LNCaP clone FGC (cell line): ENCODE results near the gene OTOP2.
A peak's percentile ranks its signal among the peaks of the same experiment; 100 is the strongest.
"Not testable (repeated sequence)": the region's sequence is repeated elsewhere in the genome, so short reads cannot be mapped to it uniquely, and the experiment has no call there.

Experiments
- DNase-seq: peaks from one replicate; pipeline ENCODE4 v3.0.0-alpha.2; 2011; ENCODE audit warnings: low read depth
- H3K4me3 ChIP-seq: 2 replicates; pipeline ENCODE4 v1.5.1; 2011; ENCODE audit warnings: mild to moderate bottlenecking, low read depth, low read length, control low read depth
- TF ChIP-seq, protein P1 (sequence below): IDR thresholded peaks from 2 replicates; pipeline ENCODE4 v1.5.1; 2012; ENCODE audit warnings: mild to moderate bottlenecking; ENCODE audit not compliant: control insufficient read depth, insufficient read depth; ENCODE audit errors: extremely low read depth

Gene OTOP2

DNA sequence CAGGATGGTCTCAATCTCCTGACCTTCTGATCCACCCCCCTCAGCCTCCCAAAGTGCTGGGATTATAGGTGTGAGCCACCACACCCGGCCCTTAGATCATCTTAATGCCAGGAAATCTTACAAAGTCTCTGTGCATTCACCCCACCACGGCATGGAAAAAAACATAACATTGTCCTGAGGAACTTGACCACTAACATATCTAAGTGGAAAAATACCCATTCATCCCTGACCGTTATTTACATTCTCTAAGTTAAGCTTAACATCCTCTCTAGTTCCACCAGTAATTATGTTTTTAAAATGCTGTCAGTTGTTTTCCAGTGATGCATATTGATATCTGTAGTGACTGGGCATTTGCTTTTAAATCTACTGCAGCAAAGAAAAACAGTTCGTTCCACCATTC lies 51.9 kb downstream of the OTOP2 start:
- H3K4me3 ChIP-seq = no peak overlapping the region
- TF ChIP-seq, protein P1, sequence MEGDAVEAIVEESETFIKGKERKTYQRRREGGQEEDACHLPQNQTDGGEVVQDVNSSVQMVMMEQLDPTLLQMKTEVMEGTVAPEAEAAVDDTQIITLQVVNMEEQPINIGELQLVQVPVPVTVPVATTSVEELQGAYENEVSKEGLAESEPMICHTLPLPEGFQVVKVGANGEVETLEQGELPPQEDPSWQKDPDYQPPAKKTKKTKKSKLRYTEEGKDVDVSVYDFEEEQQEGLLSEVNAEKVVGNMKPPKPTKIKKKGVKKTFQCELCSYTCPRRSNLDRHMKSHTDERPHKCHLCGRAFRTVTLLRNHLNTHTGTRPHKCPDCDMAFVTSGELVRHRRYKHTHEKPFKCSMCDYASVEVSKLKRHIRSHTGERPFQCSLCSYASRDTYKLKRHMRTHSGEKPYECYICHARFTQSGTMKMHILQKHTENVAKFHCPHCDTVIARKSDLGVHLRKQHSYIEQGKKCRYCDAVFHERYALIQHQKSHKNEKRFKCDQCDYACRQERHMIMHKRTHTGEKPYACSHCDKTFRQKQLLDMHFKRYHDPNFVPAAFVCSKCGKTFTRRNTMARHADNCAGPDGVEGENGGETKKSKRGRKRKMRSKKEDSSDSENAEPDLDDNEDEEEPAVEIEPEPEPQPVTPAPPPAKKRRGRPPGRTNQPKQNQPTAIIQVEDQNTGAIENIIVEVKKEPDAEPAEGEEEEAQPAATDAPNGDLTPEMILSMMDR = no peak
- DNase-seq = no peak

DNA sequence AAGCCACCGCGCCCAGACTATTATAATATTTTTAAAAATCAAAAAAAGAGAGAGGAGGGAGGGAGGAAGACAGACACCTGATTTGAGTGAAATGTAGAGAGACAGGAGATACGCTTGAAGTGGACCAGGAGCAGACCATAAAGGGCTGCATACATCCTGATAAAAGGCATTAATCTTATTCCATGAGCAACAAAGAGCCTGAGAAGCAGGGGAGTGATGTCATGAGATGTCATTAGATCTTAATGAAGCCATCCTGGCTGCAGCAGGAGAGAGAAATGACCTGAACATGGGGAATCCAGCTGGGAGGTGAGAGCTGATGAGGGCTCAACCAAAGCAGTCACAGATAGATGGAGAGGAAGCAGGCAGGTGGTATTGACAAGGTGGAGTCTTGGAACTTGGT lies 53.7 kb downstream of the OTOP2 start:
- no peak overlapping the region for H3K4me3 ChIP-seq
- no peak for DNase-seq
- TF ChIP-seq, protein P1 = no peak

DNA sequence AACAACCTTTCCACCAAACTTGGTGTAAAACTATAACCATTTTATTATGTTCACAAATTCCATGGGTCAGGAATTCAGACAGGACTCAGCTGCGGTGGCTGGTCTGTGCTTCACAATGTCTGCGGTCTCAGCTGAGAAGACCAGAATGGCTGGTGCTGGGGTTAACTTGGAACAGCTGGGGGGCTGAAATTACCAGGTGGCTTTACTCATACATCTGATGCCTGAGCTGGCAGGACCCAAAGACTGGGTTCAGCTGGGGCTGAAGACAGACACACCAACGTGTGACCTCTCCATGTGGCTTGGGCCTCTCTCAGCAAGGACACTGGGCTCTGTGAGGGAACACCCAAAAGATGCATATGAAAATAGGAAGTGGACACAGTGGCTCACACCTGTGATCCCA lies 54.2 kb downstream of the OTOP2 start:
- DNase-seq = no peak
- TF ChIP-seq, protein P1 = no peak
- no peak overlapping the region for H3K4me3 ChIP-seq

DNA sequence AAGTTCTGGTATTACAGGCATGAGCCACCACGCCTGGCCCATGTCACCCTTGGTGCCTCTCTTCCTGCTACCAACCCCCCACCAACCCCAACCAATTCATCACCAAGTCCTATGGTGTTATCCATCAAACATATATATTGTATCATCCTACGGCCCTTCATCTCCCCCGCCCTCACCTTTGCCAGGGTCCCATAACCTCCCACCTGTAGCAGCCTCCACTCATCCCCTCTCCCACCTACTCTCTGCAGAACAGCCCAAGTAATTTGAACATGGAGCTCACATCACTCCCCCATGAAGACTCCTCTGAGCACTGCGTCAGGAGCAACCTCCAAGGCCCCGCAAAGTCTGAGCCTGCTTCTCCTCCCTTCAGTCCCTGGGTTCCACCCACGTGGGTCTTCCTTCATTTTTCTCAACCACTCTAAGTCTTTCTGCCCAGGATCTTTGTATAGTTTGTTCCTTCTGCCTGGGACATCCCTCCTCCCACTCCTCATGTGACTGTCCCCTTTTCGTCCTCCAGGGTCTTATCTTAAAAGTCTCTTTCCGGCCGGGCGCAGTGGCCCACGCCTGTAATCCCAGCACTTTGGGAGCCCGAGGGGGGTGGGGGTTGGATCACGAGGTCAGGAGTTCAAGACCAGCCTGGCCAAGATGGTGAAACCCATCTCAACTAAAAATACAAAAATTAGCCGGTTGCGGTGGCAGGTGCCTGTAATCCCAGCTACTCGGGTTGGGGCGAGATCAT lies 55.5 kb downstream of the OTOP2 start:
- no peak overlapping the region for H3K4me3 ChIP-seq
- no peak for DNase-seq
- TF ChIP-seq, protein P1 = no peak

DNA sequence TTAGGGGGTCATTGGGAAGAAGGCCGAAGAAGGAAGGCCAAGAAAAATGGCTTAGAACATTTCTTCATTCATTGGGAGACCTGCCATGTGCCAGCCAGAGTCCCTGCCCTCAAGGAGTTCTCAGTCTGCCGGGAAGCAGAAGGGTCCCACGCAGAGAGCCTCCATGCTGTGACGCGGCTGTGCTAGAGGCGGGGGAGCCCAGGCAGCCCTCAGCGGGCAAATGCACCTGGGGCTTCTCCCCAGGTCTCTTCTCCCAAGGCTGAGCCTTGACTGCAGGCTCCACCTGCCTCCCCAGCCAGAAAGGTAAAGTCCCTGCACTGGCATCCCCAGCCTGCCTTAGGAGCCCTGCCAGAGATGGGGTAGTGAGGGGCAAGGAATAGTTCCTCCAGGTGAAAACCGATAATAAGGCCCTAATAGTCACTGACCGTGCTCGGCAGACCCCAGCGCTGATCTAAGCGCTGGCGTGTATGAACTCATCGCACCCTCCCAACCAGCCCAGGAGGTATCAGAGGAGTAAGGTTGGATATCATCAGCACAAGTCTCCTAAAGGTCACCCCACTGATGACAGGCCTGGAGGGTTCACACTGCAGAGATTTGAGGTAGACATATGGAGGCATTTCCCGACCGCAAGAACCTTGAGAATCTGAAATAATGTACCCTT lies 57.4 kb downstream of the OTOP2 start:
- TF ChIP-seq, protein P1 = no peak
- peak overlapping the region; percentile 59 for H3K4me3 ChIP-seq
- DNase-seq = no peak

DNA sequence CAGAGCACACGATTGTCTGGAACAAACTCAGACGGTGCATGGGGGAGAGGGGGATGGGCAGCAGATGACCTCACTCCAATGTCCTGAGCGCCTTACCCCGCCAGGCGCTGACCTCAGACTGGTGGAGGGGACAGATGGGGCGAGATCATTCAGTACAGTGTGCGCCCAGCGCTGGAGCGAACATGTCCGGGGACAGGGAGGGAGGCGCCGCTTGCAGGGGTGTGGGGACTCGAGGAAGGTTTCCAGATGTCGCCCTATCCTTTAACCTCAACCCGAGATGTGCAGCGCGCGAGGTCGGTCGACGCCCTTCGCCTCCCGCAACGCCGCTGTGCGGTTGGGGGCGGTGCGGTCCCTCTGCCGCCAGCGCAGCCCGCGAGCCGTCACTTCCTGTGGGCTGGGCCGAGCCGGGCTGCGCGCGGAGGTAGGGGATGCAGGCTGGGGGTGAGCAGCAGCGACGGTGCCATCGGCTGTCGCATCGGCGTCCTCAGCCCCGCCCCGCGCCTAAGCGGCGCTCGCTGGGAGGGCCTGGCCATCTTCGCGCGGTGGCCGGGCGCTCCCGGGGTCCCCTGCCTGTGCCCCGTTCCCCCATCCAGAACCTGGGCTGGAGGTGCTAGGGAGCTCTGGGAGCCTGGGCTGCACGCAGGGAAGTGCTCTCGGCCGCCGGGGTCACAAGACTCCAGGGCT lies 58.0 kb downstream of the OTOP2 start:
- DNase-seq = peak; percentile 36
- H3K4me3 ChIP-seq = peak overlapping the region; percentile 59
- TF ChIP-seq, protein P1 = 0 out of 2 replicates have a peak, but pooled peaks have one; percentile 16

DNA sequence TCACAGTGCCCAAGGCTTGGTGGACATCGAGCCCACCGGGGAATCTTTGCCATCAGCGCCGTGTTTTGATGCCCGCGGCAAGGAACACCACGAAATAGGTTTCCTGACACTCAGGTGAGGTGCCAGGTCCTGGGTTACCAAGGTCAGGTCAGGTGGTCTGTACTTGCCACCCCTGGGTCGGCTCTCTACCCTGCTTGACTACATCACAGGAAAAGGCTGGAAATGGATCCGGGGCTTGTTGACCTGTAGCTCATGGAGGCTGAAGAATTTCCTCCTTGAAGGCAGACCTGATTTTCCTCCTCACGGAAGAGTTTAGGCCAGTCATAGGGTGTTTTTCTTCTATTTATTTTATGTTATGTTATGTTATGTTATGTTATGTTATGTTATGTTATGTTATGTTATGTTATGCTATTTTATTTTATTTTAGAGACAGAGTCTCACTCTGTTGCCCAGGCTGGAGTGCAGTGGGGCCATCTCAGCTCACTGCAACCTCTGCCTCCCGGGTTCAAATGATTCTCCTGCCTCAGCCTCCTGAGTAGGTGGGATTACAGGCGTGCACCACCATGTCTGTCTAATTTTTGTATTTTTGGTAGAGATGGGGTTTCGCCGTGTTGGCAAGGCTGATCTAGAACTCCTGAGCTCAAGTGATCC lies 58.7 kb downstream of the OTOP2 start:
- not testable (repeated sequence) for DNase-seq
- peak overlapping the region; percentile 59 for H3K4me3 ChIP-seq
